HFFc6 (cell line): ENCODE measurements around the gene LRP1B. TPM values are rescaled to one million over a fixed set of nuclear protein-coding genes. Genes with fewer than 3 reads are reported as not detected.
"Not testable (repeated sequence)": the region's sequence is repeated elsewhere in the genome, so short reads cannot be mapped to it uniquely, and the experiment has no call there.

Experiments used
- DNase-seq: peaks from one replicate; pipeline ENCODE4 v3.0.0-alpha.2; 2018
- H3K27ac Mint-ChIP-seq: 2 replicates; pipeline ENCODE4 v1.8.0; 2020; ENCODE audit warnings: mild to moderate bottlenecking, mixed read lengths
- H3K27me3 Mint-ChIP-seq: 2 replicates; pipeline ENCODE4 v1.8.0; 2021; ENCODE audit warnings: mild to moderate bottlenecking, moderate library complexity, mixed read lengths; ENCODE audit not compliant: insufficient read depth
- H3K36me3 Mint-ChIP-seq: 2 replicates; pipeline ENCODE4 v1.8.0; 2021; ENCODE audit warnings: low read depth, mixed read lengths
- H3K4me1 Mint-ChIP-seq: 2 replicates; pipeline ENCODE4 v1.8.0; 2020; ENCODE audit warnings: low read depth, mixed read lengths
- H3K4me3 Mint-ChIP-seq: 2 replicates; pipeline ENCODE4 v1.8.0; 2020; ENCODE audit warnings: mild to moderate bottlenecking, moderate library complexity, mixed read lengths
- H3K9me3 Mint-ChIP-seq: 2 replicates; pipeline ENCODE4 v1.8.0; 2020; ENCODE audit warnings: mild to moderate bottlenecking, mixed read lengths
- CTCF ChIP-seq: fragments of 200-600 bp; sonication (generic); IDR thresholded peaks from 2 replicates; pipeline ENCODE4 v1.5.0; 2021; ENCODE audit warnings: antibody characterized with exemption, mild to moderate bottlenecking
- total RNA-seq, 6 experiments: library from RNA; stranded (reverse); fragmentation: NEBNext Ultra II Directional; extraction: Animal tissue kit (Norgen Biotek cat#: 25700); gene quantifications; 2 replicates in 1 of 6; 3 replicates in 5 of 6; pipeline ENCODE4 v1.2.3, GENCODE V29; 2021

Gene LRP1B
- total RNA-seq, 6 experiments from 2014 or later: not detected

DNA sequence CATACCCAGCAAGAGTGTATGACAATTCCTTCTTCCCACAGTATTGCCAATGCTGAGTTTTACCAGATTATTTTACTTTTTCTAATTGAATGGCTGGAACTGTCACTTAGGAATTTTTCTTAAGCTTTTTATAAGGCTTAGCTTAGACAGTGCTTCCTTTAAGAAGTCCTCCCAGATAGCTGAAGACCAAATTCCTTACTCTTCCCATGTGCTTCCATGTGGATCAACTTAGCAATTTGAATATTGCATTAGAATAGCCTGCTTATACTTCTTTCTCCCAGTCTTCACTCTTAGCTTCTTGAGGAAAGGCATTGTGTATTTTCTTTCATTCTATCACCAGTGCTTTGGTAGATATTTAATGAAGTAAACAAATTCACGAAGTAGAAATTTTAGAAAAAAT is 1144.4 kb downstream of the LRP1B start:
- no peak overlapping the region for H3K4me3 Mint-ChIP-seq
- no peak overlapping the region for H3K27ac Mint-ChIP-seq
- no peak for DNase-seq
- no peaks in the 10 kb centered on the region for H3K9me3 Mint-ChIP-seq
- H3K27me3 Mint-ChIP-seq: no peaks in the 10 kb centered on the region
- H3K4me1 Mint-ChIP-seq: 0 out of 2 replicates have a peak, but pooled peaks cover 8% of the 10 kb centered on the region
- TF ChIP-seq CTCF: no peak
- H3K36me3 Mint-ChIP-seq: no peaks in the 10 kb centered on the region

GRCh38 chr2:140975237-140975636 is 1155.6 kb downstream of the LRP1B start:
- H3K27ac Mint-ChIP-seq: no peak overlapping the region
- TF ChIP-seq CTCF: no peak
- peaks cover 5% of the 10 kb centered on the region for H3K9me3 Mint-ChIP-seq
- no peak overlapping the region for H3K4me3 Mint-ChIP-seq
- H3K4me1 Mint-ChIP-seq: no peaks in the 10 kb centered on the region
- no peaks in the 10 kb centered on the region for H3K27me3 Mint-ChIP-seq
- no peaks in the 10 kb centered on the region for H3K36me3 Mint-ChIP-seq
- DNase-seq: no peak

- Mint-ChIP-seq H3K4me3 (no peak overlapping the region), H3K27me3 (no peaks in the 10 kb centered on the region), H3K27ac (no peak overlapping the region), H3K36me3 (no peaks in the 10 kb centered on the region), H3K9me3 (peaks cover 5% of the 10 kb centered on the region), H3K4me1 (no peaks in the 10 kb centered on the region)
- no peak for TF ChIP-seq CTCF
- DNase-seq: no peak
Observed at GRCh38 chr2:140972724-140973123, 1158.1 kb downstream of the LRP1B start.

- not testable (repeated sequence) for H3K27ac Mint-ChIP-seq, H3K4me1 Mint-ChIP-seq, H3K4me3 Mint-ChIP-seq, H3K9me3 Mint-ChIP-seq, DNase-seq, H3K36me3 Mint-ChIP-seq, H3K27me3 Mint-ChIP-seq
Observed at GRCh38 chr2:140964324-140964723, 1166.5 kb downstream of the LRP1B start.

GRCh38 chr2:140949932-140950331 is 1180.9 kb downstream of the LRP1B start:
- H3K27ac Mint-ChIP-seq: no peak overlapping the region
- TF ChIP-seq CTCF: no peak
- peaks cover 5% of the 10 kb centered on the region for H3K9me3 Mint-ChIP-seq
- no peak for DNase-seq
- peaks cover 3% of the 10 kb centered on the region; the same call in 1 of the 2 replicates for H3K36me3 Mint-ChIP-seq
- H3K4me1 Mint-ChIP-seq: no peaks in the 10 kb centered on the region
- H3K4me3 Mint-ChIP-seq: no peak overlapping the region
- H3K27me3 Mint-ChIP-seq: no peaks in the 10 kb centered on the region; the same call in 1 of the 2 replicates

DNA sequence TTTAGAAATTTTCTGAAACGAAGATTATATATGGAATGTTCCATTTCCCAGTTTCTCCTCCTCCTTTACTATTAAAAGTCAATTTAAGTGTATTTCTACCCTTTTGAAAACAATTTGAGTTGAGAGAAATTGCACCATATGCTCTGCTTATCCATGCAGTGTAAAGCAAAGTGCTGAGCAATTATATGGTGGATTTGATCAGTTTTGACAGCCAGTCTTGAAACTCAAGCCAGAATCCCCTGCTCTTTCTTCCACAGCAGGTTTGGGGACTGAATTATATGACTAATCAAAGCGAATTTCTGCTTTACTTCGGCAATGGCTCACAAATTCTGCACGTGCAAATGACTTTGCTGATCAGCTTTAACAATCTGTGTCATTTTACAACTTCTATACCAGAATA is 1183.6 kb downstream of the LRP1B start:
- H3K4me1 Mint-ChIP-seq: no peaks in the 10 kb centered on the region
- DNase-seq: no peak
- H3K27me3 Mint-ChIP-seq: no peaks in the 10 kb centered on the region; the same call in 1 of the 2 replicates
- no peak overlapping the region for H3K27ac Mint-ChIP-seq
- H3K4me3 Mint-ChIP-seq: no peak overlapping the region
- no peak for TF ChIP-seq CTCF
- H3K9me3 Mint-ChIP-seq: peaks cover 11% of the 10 kb centered on the region
- H3K36me3 Mint-ChIP-seq: peaks cover 3% of the 10 kb centered on the region; the same call in 1 of the 2 replicates
